DOHH2 (cell line): ENCODE measurements around the gene NATD1.

Experiments
- H3F3A ChIP-seq: fragments of 200-600 bp; sonication (generic), shearing (Covaris generic); 2 replicates; pipeline ENCODE4 v1.6.0; 2016; ENCODE audit warnings: antibody characterized with exemption, mild to moderate bottlenecking; ENCODE audit not compliant: control insufficient read depth, insufficient read depth
- H3K27ac ChIP-seq: fragments of 200-600 bp; sonication (generic); 2 replicates; pipeline ENCODE4 v1.5.1; 2014; ENCODE audit warnings: low read depth, mild to moderate bottlenecking, low read length, moderate library complexity
- H3K27me3 ChIP-seq: fragments of 200-600 bp; sonication (generic); 2 replicates; pipeline ENCODE4 v1.6.1; 2014; ENCODE audit warnings: mild to moderate bottlenecking, low read length, mixed read lengths; ENCODE audit not compliant: control insufficient read depth
- H3K36me3 ChIP-seq: fragments of 200-600 bp; sonication (generic); 2 replicates; pipeline ENCODE4 v1.6.1; 2014; ENCODE audit warnings: mild to moderate bottlenecking, low read length, moderate library complexity, mixed read lengths; ENCODE audit not compliant: control insufficient read depth
- H3K4me1 ChIP-seq: fragments of 200-600 bp; sonication (generic); 2 replicates; pipeline ENCODE4 v1.6.1; 2014; ENCODE audit warnings: mild to moderate bottlenecking, low read length, mixed read lengths; ENCODE audit not compliant: control insufficient read depth
- H3K4me2 ChIP-seq: fragments of 200-600 bp; sonication (generic); 2 replicates; pipeline ENCODE4 v1.6.0; 2014; ENCODE audit warnings: mild to moderate bottlenecking, low read length, moderate library complexity
- H3K4me3 ChIP-seq: fragments of 200-600 bp; sonication (generic); 2 replicates; pipeline ENCODE4 v1.5.1; 2014; ENCODE audit warnings: mild to moderate bottlenecking, low read length, mixed read lengths
- H3K79me2 ChIP-seq: fragments of 200-600 bp; sonication (generic); 2 replicates; pipeline ENCODE4 v1.6.1; 2014; ENCODE audit warnings: mild to moderate bottlenecking, low read length, mixed read lengths; ENCODE audit not compliant: control insufficient read depth
- H3K9me2 ChIP-seq: fragments of 200-600 bp; sonication (generic); replicated peaks from 2 replicates; pipeline ENCODE4 v1.6.1; 2014; ENCODE audit warnings: mild to moderate bottlenecking, low read length, mixed read lengths; ENCODE audit not compliant: control insufficient read depth
- H3K9me3 ChIP-seq: fragments of 200-600 bp; sonication (generic); 2 replicates; pipeline ENCODE4 v1.6.1; 2014; ENCODE audit warnings: antibody characterized with exemption, low read length, mixed read lengths; ENCODE audit not compliant: control insufficient read depth, insufficient read depth
- H4K20me1 ChIP-seq: fragments of 200-600 bp; sonication (generic); 2 replicates; pipeline ENCODE4 v1.6.0; 2014; ENCODE audit warnings: low read depth, mild to moderate bottlenecking, antibody characterized with exemption, low read length, moderate library complexity; ENCODE audit not compliant: control insufficient read depth, insufficient read depth
- EZH2phosphoT487 ChIP-seq: fragments of 200-600 bp; sonication (generic); IDR thresholded peaks from 2 replicates; pipeline ENCODE4 v1.6.1; 2017; ENCODE audit warnings: borderline replicate concordance, mild to moderate bottlenecking, antibody characterized with exemption, low read length, moderate library complexity, mixed read lengths
- TF ChIP-seq, protein P1 (sequence below): fragments of 200-600 bp; sonication (generic); IDR thresholded peaks from one replicate; pipeline ENCODE4 v1.5.1; 2014; ENCODE audit warnings: antibody characterized with exemption, mild to moderate bottlenecking, low read depth, low read length; ENCODE audit not compliant: poor library complexity, severe bottlenecking

Gene NATD1

DNA sequence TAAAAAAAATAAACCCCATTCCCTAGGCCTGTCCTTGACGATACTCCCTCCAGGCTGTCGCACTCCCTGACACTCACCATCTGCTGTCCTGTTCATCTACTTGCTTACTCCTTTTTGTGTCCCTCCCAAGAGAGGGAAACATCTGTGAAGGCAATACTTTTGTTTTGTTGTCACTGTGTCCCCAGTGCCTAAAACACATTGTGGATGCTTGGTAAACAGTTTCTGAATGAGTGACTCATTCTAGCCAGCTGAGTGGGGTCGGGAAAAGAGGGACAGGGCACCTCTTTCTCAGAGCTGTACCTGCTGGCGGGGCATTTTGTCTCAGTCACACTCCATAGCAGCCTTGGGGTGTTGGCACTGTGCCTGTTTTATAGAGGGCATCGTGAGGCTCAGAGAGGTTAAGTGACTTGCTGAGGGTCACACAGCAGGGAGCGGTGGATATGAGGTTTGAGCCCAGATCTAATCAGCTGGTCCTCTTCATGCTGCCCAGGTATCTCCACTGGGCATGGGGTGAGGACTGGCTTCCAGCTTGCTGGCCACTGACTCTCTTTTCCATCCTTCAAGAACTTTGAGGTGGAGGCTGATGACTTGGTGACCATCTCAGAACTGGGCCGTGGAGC lies 46.9 kb upstream of the NATD1 start:
- Histone ChIP-seq H3K9me2 (no peaks in the 10 kb centered on the region), H3K36me3 (peaks cover 14% of the 10 kb centered on the region; the same call in 1 of the 2 replicates), H3K9me3 (no peaks in the 10 kb centered on the region), H3K4me1 (no peaks in the 10 kb centered on the region), H4K20me1 (no peaks in the 10 kb centered on the region), H3K27me3 (no peaks in the 10 kb centered on the region), H3K79me2 (no peaks in the 10 kb centered on the region), H3K4me2 (no peak overlapping the region), H3F3A (no peaks in the 10 kb centered on the region), H3K27ac (no peak overlapping the region), H3K4me3 (no peak overlapping the region)
- TF ChIP-seq EZH2phosphoT487: no peak
- TF ChIP-seq, protein P1, sequence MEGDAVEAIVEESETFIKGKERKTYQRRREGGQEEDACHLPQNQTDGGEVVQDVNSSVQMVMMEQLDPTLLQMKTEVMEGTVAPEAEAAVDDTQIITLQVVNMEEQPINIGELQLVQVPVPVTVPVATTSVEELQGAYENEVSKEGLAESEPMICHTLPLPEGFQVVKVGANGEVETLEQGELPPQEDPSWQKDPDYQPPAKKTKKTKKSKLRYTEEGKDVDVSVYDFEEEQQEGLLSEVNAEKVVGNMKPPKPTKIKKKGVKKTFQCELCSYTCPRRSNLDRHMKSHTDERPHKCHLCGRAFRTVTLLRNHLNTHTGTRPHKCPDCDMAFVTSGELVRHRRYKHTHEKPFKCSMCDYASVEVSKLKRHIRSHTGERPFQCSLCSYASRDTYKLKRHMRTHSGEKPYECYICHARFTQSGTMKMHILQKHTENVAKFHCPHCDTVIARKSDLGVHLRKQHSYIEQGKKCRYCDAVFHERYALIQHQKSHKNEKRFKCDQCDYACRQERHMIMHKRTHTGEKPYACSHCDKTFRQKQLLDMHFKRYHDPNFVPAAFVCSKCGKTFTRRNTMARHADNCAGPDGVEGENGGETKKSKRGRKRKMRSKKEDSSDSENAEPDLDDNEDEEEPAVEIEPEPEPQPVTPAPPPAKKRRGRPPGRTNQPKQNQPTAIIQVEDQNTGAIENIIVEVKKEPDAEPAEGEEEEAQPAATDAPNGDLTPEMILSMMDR: no peak

DNA sequence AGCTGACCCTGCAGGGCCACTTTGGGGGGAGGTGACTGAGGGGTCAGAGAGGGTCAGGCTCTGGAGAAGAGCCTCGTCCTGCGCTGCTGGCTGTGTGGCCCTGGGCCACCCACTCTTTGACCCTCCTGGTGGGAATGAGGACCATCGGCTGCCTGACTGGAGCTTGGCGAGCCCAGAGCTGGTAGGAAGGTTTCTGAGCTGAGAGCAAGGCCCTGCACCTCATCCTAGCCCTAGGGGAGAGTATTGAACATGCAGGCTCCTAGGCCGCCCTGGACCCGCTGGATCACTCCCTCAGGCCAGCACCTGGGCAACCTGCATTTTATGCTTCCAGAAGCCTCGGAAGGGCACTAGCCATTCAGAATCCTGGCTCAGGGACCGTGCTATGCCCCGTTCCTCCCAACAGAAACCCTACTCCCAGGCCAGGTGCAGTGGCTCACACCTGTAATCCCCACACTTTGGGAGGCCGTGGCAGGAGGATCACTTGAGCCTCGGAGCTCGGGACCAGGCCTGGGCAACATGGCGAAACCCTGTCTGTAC lies 45.8 kb upstream of the NATD1 start:
- H3K4me3 ChIP-seq: no peak overlapping the region
- H3K4me2 ChIP-seq: no peak overlapping the region
- H3K27ac ChIP-seq: no peak overlapping the region
- peaks cover under 1% of the 10 kb centered on the region; the same call in 1 of the 2 replicates for H3K79me2 ChIP-seq
- H3K9me2 ChIP-seq: no peaks in the 10 kb centered on the region
- peaks cover 14% of the 10 kb centered on the region; the same call in 1 of the 2 replicates for H3K36me3 ChIP-seq
- H3K4me1 ChIP-seq: no peaks in the 10 kb centered on the region
- H3F3A ChIP-seq: no peaks in the 10 kb centered on the region
- no peak for TF ChIP-seq EZH2phosphoT487
- TF ChIP-seq, protein P1: no peak
- peaks cover 3% of the 10 kb centered on the region; the same call in 1 of the 2 replicates for H3K9me3 ChIP-seq
- no peaks in the 10 kb centered on the region for H3K27me3 ChIP-seq
- no peaks in the 10 kb centered on the region for H4K20me1 ChIP-seq

DNA sequence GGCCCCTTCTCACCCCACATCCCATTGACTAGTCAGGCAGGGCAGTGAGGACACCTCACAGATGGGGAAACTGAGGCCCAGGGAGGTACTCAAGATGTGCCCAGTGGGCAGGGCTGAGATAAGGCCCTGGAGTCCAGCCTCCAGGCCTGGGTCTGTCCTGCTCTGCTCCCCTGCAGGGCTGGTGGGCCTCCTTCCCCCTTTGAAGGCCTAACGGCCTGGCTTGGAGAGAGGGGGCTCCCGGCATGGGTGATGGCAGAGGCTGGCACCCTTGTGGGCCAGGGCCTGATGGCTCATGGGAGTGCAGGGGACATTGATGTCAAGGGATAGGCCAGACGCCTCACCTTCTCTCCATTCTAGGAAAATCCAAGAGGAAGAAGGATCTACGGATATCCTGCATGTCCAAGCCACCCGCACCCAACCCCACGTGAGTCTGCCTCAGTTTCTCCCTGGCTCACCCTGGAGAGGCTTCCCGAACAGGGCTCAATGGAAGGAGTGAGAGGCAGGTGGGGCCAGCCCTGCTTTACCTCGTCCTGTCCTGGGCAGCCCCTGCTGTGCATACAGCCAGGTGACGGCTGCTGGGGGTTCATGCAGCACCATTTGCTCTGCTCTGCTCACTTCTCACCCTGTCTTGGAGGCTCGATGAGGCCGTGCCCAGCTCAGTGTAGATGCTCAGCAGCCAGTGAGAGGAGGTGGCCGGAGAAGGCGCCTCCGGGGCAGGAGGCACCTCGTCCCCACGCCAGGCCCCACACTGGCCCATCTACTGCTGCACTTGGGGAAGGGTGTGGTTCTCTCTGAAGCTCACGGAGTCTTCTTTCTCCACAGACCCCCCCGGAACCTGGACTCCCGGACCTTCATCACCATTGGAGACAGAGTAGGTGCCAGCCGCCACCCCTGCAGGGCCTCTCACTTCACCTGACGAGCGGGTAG lies 45.1 kb upstream of the NATD1 start:
- Histone ChIP-seq H3K9me2 (no peaks in the 10 kb centered on the region), H3K4me3 (no peak overlapping the region), H3K4me1 (no peaks in the 10 kb centered on the region), H3K27me3 (no peaks in the 10 kb centered on the region), H3K27ac (no peak overlapping the region), H3K36me3 (peaks cover 14% of the 10 kb centered on the region; the same call in 1 of the 2 replicates), H4K20me1 (no peaks in the 10 kb centered on the region), H3F3A (no peaks in the 10 kb centered on the region), H3K4me2 (no peak overlapping the region), H3K9me3 (peaks cover 3% of the 10 kb centered on the region; the same call in 1 of the 2 replicates), H3K79me2 (peaks cover 3% of the 10 kb centered on the region)
- TF ChIP-seq, protein P1: no peak
- no peak for TF ChIP-seq EZH2phosphoT487
